Endothelial cell of umbilical vein (primary cell): ENCODE measurements around the gene ORMDL3. TPM values are rescaled to one million over a fixed set of nuclear protein-coding genes. Genes with fewer than 3 reads are reported as not detected.
A peak's percentile ranks its signal among the peaks of the same experiment; 100 is the strongest.

ENCODE experiments used
- BruUV-seq: library from RNA; stranded (reverse); fragments of 400-500 nt; replicated peaks from 2 replicates; lab custom pipeline; 2021; lab: Mats Ljungman, UMichigan
- CTCF ChIA-PET: fragments of 300-600, 350-600 bp; sonication (Branson Sonifier 250); formaldehyde crosslinking; loops from one replicate; lab custom pipeline; 2021; ENCODE audit warnings: antibody characterized with exemption, inconsistent platforms; lab: Charles Lee
- POLR2A ChIA-PET: fragments of 300-600, 350-600 bp; sonication (Branson Sonifier 250); formaldehyde crosslinking; loops from one replicate; lab custom pipeline; 2021; ENCODE audit warnings: antibody characterized with exemption, inconsistent platforms; lab: Charles Lee
- DNase-seq: peaks from one replicate; pipeline ENCODE4 v3.0.0-alpha.2; 2011; ENCODE audit warnings: low read depth, low spot score
- FAIRE-seq: peaks from 2 replicates; lab custom pipeline; 2011; peaks lifted over from hg19 to GRCh38; lab: Jason Lieb, UNC
- H2AFZ ChIP-seq: 2 replicates; pipeline ENCODE4 v1.6.0; 2012; ENCODE audit warnings: low read depth, low read length, control low read depth, inconsistent platforms
- H3K27ac ChIP-seq: 2 replicates; pipeline ENCODE4 v1.5.1; 2011; ENCODE audit warnings: low read depth, mild to moderate bottlenecking, control low read depth, low read length, moderate library complexity; ENCODE audit not compliant: insufficient read depth
- H3K27me3 ChIP-seq, 2 experiments: 2 replicates each; pipeline versions ENCODE4 v1.6.0 to v1.6.1; 2011; ENCODE audit warnings: low read length in 2 of 2, mixed read lengths in 1 of 2; ENCODE audit not compliant: control insufficient read depth in 2 of 2, insufficient read depth in 2 of 2
- H3K36me3 ChIP-seq, 2 experiments: 2 replicates in 1 of 2; 3 replicates in 1 of 2; pipeline ENCODE4 v1.5.1; 2011; ENCODE audit warnings: low read length in 2 of 2, mild to moderate bottlenecking in 1 of 2, moderate library complexity in 1 of 2; ENCODE audit not compliant: control insufficient read depth in 2 of 2, insufficient read depth in 2 of 2; ENCODE audit errors: extremely low read depth in 1 of 2
- H3K4me1 ChIP-seq: 3 replicates; pipeline ENCODE4 v1.5.1; 2011; ENCODE audit warnings: mild to moderate bottlenecking, low read length; ENCODE audit not compliant: control insufficient read depth, insufficient read depth; ENCODE audit errors: extremely low read depth
- H3K4me2 ChIP-seq: 2 replicates; pipeline ENCODE4 v1.6.1; 2011; ENCODE audit warnings: low read length, control low read depth, mixed read lengths; ENCODE audit not compliant: insufficient read depth
- H3K4me3 ChIP-seq, 3 experiments: fragments of 200-600 bp in 1 of 3; sonication (generic), shearing (Covaris generic) in 1 of 3; replicated peaks in 1 of 3; 2 replicates each; pipeline ENCODE4 v1.5.1; 2011 to 2016; ENCODE audit warnings: control low read depth in 3 of 3, low read length in 3 of 3, mild to moderate bottlenecking in 2 of 3, inconsistent platforms in 1 of 3, low read depth in 1 of 3, moderate library complexity in 1 of 3; ENCODE audit not compliant: insufficient read depth in 1 of 3
- H3K79me2 ChIP-seq: 2 replicates; pipeline ENCODE4 v1.6.0; 2012; ENCODE audit warnings: low read length, inconsistent platforms; ENCODE audit not compliant: control insufficient read depth, insufficient read depth
- H3K9ac ChIP-seq: replicated peaks from 2 replicates; pipeline ENCODE3; 2011; ENCODE audit warnings: low read length, control low read depth; ENCODE audit not compliant: insufficient read depth; ENCODE audit errors: extremely low read depth
- H3K9me1 ChIP-seq: replicated peaks from 3 replicates; pipeline ENCODE4 v1.6.0; 2011; ENCODE audit warnings: mild to moderate bottlenecking, low read length; ENCODE audit not compliant: control insufficient read depth, insufficient read depth; ENCODE audit errors: extremely low read depth
- H3K9me3 ChIP-seq: replicated peaks from 2 replicates; pipeline ENCODE4 v1.5.1; 2012; ENCODE audit warnings: low read length, inconsistent platforms; ENCODE audit not compliant: control insufficient read depth, insufficient read depth
- H4K20me1 ChIP-seq: replicated peaks from 2 replicates; pipeline ENCODE3; 2011; ENCODE audit warnings: mild to moderate bottlenecking, low read length; ENCODE audit not compliant: control insufficient read depth, insufficient read depth; ENCODE audit errors: extremely low read depth
- CTCF ChIP-seq, 2 donors: IDR thresholded peaks; 1 replicate in 1 of 2; 2 replicates in 1 of 2; pipeline ENCODE4 v1.5.1; 2011; ENCODE audit warnings: low read length in 2 of 2, mild to moderate bottlenecking in 2 of 2, moderate library complexity in 2 of 2, control low read depth in 1 of 2, inconsistent platforms in 1 of 2, low read depth in 1 of 2; ENCODE audit not compliant: insufficient read depth in 1 of 2; ENCODE audit errors: extremely low read depth in 1 of 2
- EZH2 ChIP-seq: IDR thresholded peaks from 2 replicates; pipeline ENCODE4 v1.6.1; 2012; ENCODE audit warnings: borderline replicate concordance, low read depth, mild to moderate bottlenecking, moderate library complexity, low read length, inconsistent platforms; ENCODE audit not compliant: severe bottlenecking
- FOS ChIP-seq: IDR thresholded peaks from 2 replicates; pipeline ENCODE4 v1.6.1; 2011; ENCODE audit warnings: mild to moderate bottlenecking, low read length, moderate library complexity, borderline replicate concordance; ENCODE audit not compliant: insufficient read depth
- GATA2 ChIP-seq: IDR thresholded peaks from 2 replicates; pipeline ENCODE4 v1.7.0; 2011; ENCODE audit warnings: low read depth, mild to moderate bottlenecking, moderate library complexity, mixed read lengths, low read length; ENCODE audit not compliant: insufficient read length, insufficient read depth
- JUN ChIP-seq: IDR thresholded peaks from 2 replicates; pipeline ENCODE4 v1.6.1; 2011; ENCODE audit warnings: borderline replicate concordance, low read depth; ENCODE audit not compliant: insufficient read length, insufficient read depth
- MYC ChIP-seq: IDR thresholded peaks from one replicate; pipeline ENCODE4 v1.6.1; 2011; ENCODE audit warnings: mild to moderate bottlenecking, low read depth, low read length
- POLR2A ChIP-seq: IDR thresholded peaks from 2 replicates; pipeline ENCODE4 v1.6.1; 2012; ENCODE audit warnings: low read depth, mild to moderate bottlenecking, control low read depth, low read length
- POLR2AphosphoS5 ChIP-seq: IDR thresholded peaks from 2 replicates; pipeline ENCODE4 v1.6.1; 2012; ENCODE audit warnings: low read depth, mild to moderate bottlenecking, control low read depth, low read length, moderate library complexity; ENCODE audit not compliant: insufficient read depth
- dilution Hi-C: fragments of 300-500 bp; cut with MboI; formaldehyde crosslinking; loops from one replicate; pipeline ENCODE4 v1.15.0; 2019; ENCODE audit warnings: low sequenced_read_pairs; ENCODE audit not compliant: extremely low pct_ligation_motif_present
- intact Hi-C: fragments of 100-400 bp; cut with micrococcal nuclease; formaldehyde crosslinking; loops from one replicate; pipeline ENCODE4 v1.10.0; 2022
- polyA plus RNA-seq, 4 experiments: library from polyadenylated mRNA; depleted of rRNA in 3 of 4; stranded (reverse) in 3 of 4; unstranded in 1 of 4; fragments of >200 nt; gene quantifications; 2 replicates each; pipeline versions ENCODE4 v1.2.1 to v1.2.3, GENCODE V29; 2011 to 2012; ENCODE audit warnings: missing spikeins in 1 of 4
- total RNA-seq: library from RNA; stranded (reverse); gene quantifications from 2 replicates; pipeline ENCODE4 v1.2.3, GENCODE V29; 2021
- TF ChIP-seq, protein P1 (sequence below): IDR thresholded peaks from 2 replicates; pipeline ENCODE4 v1.6.1; 2011; ENCODE audit not compliant: insufficient read depth, insufficient read length

Gene ORMDL3
- total and polyA plus RNA-seq, 2 donors (not counting 3 experiments of a cell fraction or from before 2014, with no cell fraction given): 29.8 to 49.8 TPM

GRCh38 chr17:39952680-39953470, 25.5 kb upstream of the ORMDL3 start:
- FAIRE-seq: peak; percentile 91
- POLR2A ChIA-PET: interaction anchor here (0.6 kb wide), 4 partner anchors 252 to 1501 kb away, joined by 3 to 5 read pairs (median 3); no protein-coding TSS in a partner anchor
- no peaks in the 10 kb centered on the region for H3K36me3 ChIP-seq
- intact Hi-C loops: loop anchor here (1.0 to 10.0 kb wide), 3 partner anchors 24 to 328 kb away; partner anchors contain the start of genes PPP1R1B and PSMD3
- H3K27ac ChIP-seq: no peak overlapping the region
- H3K79me2 ChIP-seq: no peaks in the 10 kb centered on the region
- peaks cover 0 to 3% of the 10 kb centered on the region in 2 experiments for H3K27me3 ChIP-seq
- H3K9me1 ChIP-seq: no peaks in the 10 kb centered on the region
- peak overlapping the region; percentile 49 for H3K4me2 ChIP-seq
- dilution Hi-C loops: no loop called here
- TF ChIP-seq JUN (no peak), MYC (no peak), CTCF (IDR thresholded peaks at IDR 0.05; ENCODE audit: extremely low read depth in 1 of 2, insufficient read depth in 1 of 2, low read depth in 1 of 2, low read length in 2 of 2) (no peak), POLR2A (no peak), GATA2 (no peak), POLR2AphosphoS5 (no peak), FOS (no peak), EZH2 (no peak)
- TF ChIP-seq, protein P1, sequence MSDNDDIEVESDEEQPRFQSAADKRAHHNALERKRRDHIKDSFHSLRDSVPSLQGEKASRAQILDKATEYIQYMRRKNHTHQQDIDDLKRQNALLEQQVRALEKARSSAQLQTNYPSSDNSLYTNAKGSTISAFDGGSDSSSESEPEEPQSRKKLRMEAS: no peak
- H3K9me3 ChIP-seq: no peaks in the 10 kb centered on the region
- peak overlapping the region in 2 of 3 experiments; percentile 23 to 35 for H3K4me3 ChIP-seq
- H3K4me1 ChIP-seq: peaks cover 3% of the 10 kb centered on the region
- H2AFZ ChIP-seq: peak overlapping the region; percentile 97
- BruUV-seq: no TSS peak
- peak overlapping the region; percentile 12 for H3K9ac ChIP-seq
- no peaks in the 10 kb centered on the region for H4K20me1 ChIP-seq
- CTCF ChIA-PET: interaction anchor here (1.5 to 7.0 kb wide), 2 partner anchors 27 to 222 kb away, joined by 3 to 108 read pairs; partner anchors contain the start of genes MIEN1 and PSMD3
- peak; percentile 89 for DNase-seq
